ENCODE data around the gene TRMT61A. TPM values are rescaled to one million over a fixed set of nuclear protein-coding genes. Genes with fewer than 3 reads are reported as not detected.

TRMT61A gene
- total and polyA plus RNA-seq, 10 of the 15 experiments (the other 5 are each of a cell fraction or from before 2014, with no cell fraction given), result 0.11 to 21.9 (median 11.4) TPM

- ChIA-PET RAD21 (ENCODE audit: unreplicated experiment) (no interaction called here), POLR2A (no interaction called here), CTCF (no interaction called here), SMC1A (ENCODE audit: uncharacterized antibody, unreplicated experiment) (no interaction called here)
- DNase-seq (ENCODE audit: low read depth, low spot score), result no peak
- Histone ChIP-seq H3K9me3 (replicated peaks; ENCODE audit: control insufficient read depth, insufficient read depth, low read length) (no peaks in the 10 kb centered on the region), H3K79me2 (ENCODE audit: control insufficient read depth, insufficient read depth, low read length) (no peaks in the 10 kb centered on the region), H3K36me3 (ENCODE audit: control insufficient read depth in 2 of 2, insufficient read depth in 2 of 2, low read length in 1 of 2) (peaks cover 13 to 36% of the 10 kb centered on the region in 2 experiments), H3K9ac (ENCODE audit: control insufficient read depth, insufficient read depth, low read length) (no peak overlapping the region), H3K4me1 (ENCODE audit: control insufficient read depth, insufficient read depth, low read length) (no peaks in the 10 kb centered on the region), H3K4me3 (no peak overlapping the region), H4K20me1 (ENCODE audit: control insufficient read depth, insufficient read depth) (no peaks in the 10 kb centered on the region), H2AFZ (ENCODE audit: control insufficient read depth, low read depth, low read length) (no peak overlapping the region), H3K27ac (ENCODE audit: control insufficient read depth, insufficient read depth) (no peak overlapping the region), H3K27me3 (replicated peaks in 1 of 2; ENCODE audit: control insufficient read depth in 2 of 2, insufficient read depth in 2 of 2, low read length in 1 of 2) (no peaks in the 10 kb centered on the region), H3K4me2 (ENCODE audit: control insufficient read depth, insufficient read depth) (no peak overlapping the region)
- FAIRE-seq, result no peak
- no peak for ATAC-seq
- 45% methylated on average over 1 of the region's 1 CpG for WGBS (ENCODE audit: insufficient coverage, insufficient replicate concordance, low lambda C conversion rate, missing lambda C conversion rate)
- no TSS peak for BruUV-seq (replicated peaks)
- in situ Hi-C loops (cut with MboI) (no loop called here), intact Hi-C loops (cut with micrococcal nuclease; ENCODE audit: unreplicated experiment) (no loop called here)
- TF ChIP-seq IKZF1 (conservative IDR thresholded peaks at IDR 0.05) (no peak), SIN3A (IDR thresholded peaks at IDR 0.05; ENCODE audit: low read depth, low read length) (no peak), ATF7 (IDR thresholded peaks at IDR 0.05; ENCODE audit: low read depth) (no peak), REST (IDR thresholded peaks at IDR 0.05; ENCODE audit: low read depth, low read length) (no peak), BCL11A (IDR thresholded peaks at IDR 0.05; ENCODE audit: low read depth, low read length) (no peak), SMARCA5 (IDR thresholded peaks at IDR 0.05) (no peak), JUNB (IDR thresholded peaks at IDR 0.05) (no peak), CHD4 (IDR thresholded peaks at IDR 0.05) (no peak), HSF1 (IDR thresholded peaks at IDR 0.05; ENCODE audit: low read depth, low read length) (no peak), FOS (IDR thresholded peaks at IDR 0.05; ENCODE audit: borderline replicate concordance, extremely low read depth, insufficient read length) (no peak), CEBPZ (IDR thresholded peaks at IDR 0.05; ENCODE audit: low read depth, low read length) (no peak), DPF2 (IDR thresholded peaks at IDR 0.05) (no peak), PML (IDR thresholded peaks at IDR 0.05; ENCODE audit: low read length) (no peak), YBX1 (IDR thresholded peaks at IDR 0.05) (no peak), E4F1 (IDR thresholded peaks at IDR 0.05; ENCODE audit: borderline replicate concordance, partially characterized antibody) (no peak), HDAC6 (IDR thresholded peaks at IDR 0.05; ENCODE audit: unreplicated experiment) (no peak), POLR2AphosphoS2 (IDR thresholded peaks at IDR 0.05; ENCODE audit: low read depth, low read length) (no peak)
These were observed 32.2 kb upstream of the TRMT61A start for GRCh38 chr14:103496776-103497175.
